TTC549 (cell line): Measurements from ENCODE around the gene PKD1L1.
A peak's percentile ranks its signal among the peaks of the same experiment; 100 is the strongest.

Source experiments
- FAIRE-seq: peaks from 2 replicates; lab custom pipeline; 2012; peaks lifted over from hg19 to GRCh38; lab: Jason Lieb, UNC

Gene PKD1L1

GRCh38 chr7:47787249-47788069, 160.8 kb downstream of the PKD1L1 start:
- no peak for FAIRE-seq

- FAIRE-seq = peak; percentile 99
Observed at GRCh38 chr7:47786557-47787248, 161.6 kb downstream of the PKD1L1 start.

- FAIRE-seq = peak; percentile 20
Observed at GRCh38 chr7:47785923-47786556, 162.2 kb downstream of the PKD1L1 start.

GRCh38 chr7:47783456-47784223, 164.6 kb downstream of the PKD1L1 start:
- FAIRE-seq = peak; percentile 99

GRCh38 chr7:47782792-47783191, 165.5 kb downstream of the PKD1L1 start:
- FAIRE-seq = no peak

GRCh38 chr7:47782022-47782421, 166.2 kb downstream of the PKD1L1 start:
- no peak for FAIRE-seq

GRCh38 chr7:47780555-47780954, 167.7 kb downstream of the PKD1L1 start:
- no peak for FAIRE-seq

- FAIRE-seq = no peak
Observed at GRCh38 chr7:47779341-47779771, 168.9 kb downstream of the PKD1L1 start.

- no peak for FAIRE-seq
Observed at GRCh38 chr7:47778153-47778661, 170.1 kb downstream of the PKD1L1 start.

- FAIRE-seq = no peak
Observed at GRCh38 chr7:47777531-47778152, 170.6 kb downstream of the PKD1L1 start.

GRCh38 chr7:47776335-47776734, 171.9 kb downstream of the PKD1L1 start:
- no peak for FAIRE-seq

GRCh38 chr7:47775238-47775637, 173.0 kb downstream of the PKD1L1 start:
- FAIRE-seq = no peak

GRCh38 chr7:47772492-47772891, 175.8 kb downstream of the PKD1L1 start:
- FAIRE-seq = no peak

- no peak for FAIRE-seq
Observed at GRCh38 chr7:47771990-47772360, 176.3 kb downstream of the PKD1L1 start.

- peak; percentile 98 for FAIRE-seq
Observed at GRCh38 chr7:47771336-47771989, 176.8 kb downstream of the PKD1L1 start.

- no peak for FAIRE-seq
Observed at GRCh38 chr7:47766126-47766525, 182.1 kb downstream of the PKD1L1 start.

- no peak for FAIRE-seq
Observed at GRCh38 chr7:47765373-47765979, 182.8 kb downstream of the PKD1L1 start.

GRCh38 chr7:47764746-47765145, 183.5 kb downstream of the PKD1L1 start:
- no peak for FAIRE-seq

- peak; percentile 98 for FAIRE-seq
Observed at GRCh38 chr7:47763063-47763974, 184.9 kb downstream of the PKD1L1 start.

- FAIRE-seq = no peak
Observed at GRCh38 chr7:47762746-47763062, 185.6 kb downstream of the PKD1L1 start.
